Measurements from ENCODE around the gene LTBP3. TPM values are rescaled to one million over a fixed set of nuclear protein-coding genes. Genes with fewer than 3 reads are reported as not detected.
"Not testable (repeated sequence)": the region's sequence is repeated elsewhere in the genome, so short reads cannot be mapped to it uniquely, and the experiment has no call there.

LTBP3 gene
- total and polyA plus RNA-seq, 4 donors, result 8.8 to 46.2 (median 17.0) TPM

DNA sequence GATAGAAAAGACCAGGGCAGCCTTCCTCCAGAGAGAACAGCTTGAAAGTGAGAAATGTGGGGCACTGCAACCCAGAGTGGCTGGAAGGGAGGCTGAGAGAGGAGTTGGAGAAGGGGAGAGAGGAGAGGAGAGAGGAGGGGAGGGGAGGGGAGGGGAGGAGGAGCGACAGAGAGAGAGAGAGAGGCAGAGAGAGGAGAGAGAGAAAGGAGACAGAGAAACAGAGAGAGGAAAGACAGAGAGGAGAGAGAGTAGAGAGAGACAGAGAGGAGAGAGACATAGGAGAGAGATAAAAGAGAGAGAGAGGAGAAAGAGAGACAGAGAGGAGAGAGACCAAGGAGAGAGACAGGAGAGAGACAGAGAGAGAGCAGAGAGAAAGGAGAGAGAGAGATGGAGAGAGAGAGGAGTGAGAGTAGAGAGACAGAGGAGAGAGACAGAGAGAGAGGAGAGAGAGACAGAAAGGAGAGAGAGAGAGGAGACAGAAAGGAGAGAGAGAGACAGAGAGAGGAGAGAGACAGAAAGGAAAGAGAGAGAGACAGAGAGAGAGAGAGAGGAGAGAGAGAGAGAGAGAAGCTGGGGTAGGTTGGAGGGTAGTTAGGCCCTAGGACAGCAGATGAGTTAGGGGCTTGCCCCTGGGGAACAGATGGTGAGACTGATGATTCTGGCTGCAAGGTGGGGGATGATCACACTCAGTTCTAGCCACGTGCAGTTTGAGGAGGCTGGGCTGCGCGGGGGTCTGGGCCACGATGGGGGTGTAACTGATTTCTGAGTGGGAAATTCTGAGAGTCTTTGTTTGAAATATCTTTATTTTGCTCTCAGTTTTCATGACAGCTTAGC, 41.8 kb downstream of the LTBP3 start:
- Histone ChIP-seq H3K27ac (ENCODE audit: low read depth in 1 of 2, low read length in 2 of 2) (no peak overlapping the region), H3K27me3 (ENCODE audit: control insufficient read depth in 4 of 4, insufficient read depth in 4 of 4, low read length in 3 of 4) (no peaks in the 10 kb centered on the region), H3K36me3 (ENCODE audit: control insufficient read depth in 4 of 4, insufficient read depth in 3 of 4, low read depth in 1 of 4, low read length in 3 of 4) (no peaks in the 10 kb centered on the region), H3K4me3 (ENCODE audit: low read depth in 1 of 3, low read length in 3 of 3) (no peak overlapping the region), H3K9me3 (ENCODE audit: control insufficient read depth in 4 of 4, low read length in 3 of 4) (no peaks in the 10 kb centered on the region), H3K9ac (ENCODE audit: low read depth in 1 of 2, low read length in 2 of 2) (no peak overlapping the region), H3K4me1 (ENCODE audit: control insufficient read depth in 4 of 4, insufficient read depth in 4 of 4, low read length in 3 of 4) (no peaks in the 10 kb centered on the region)
- DNase-seq (ENCODE audit: low spot score), result no peak
- TF ChIP-seq HNF4A (conservative IDR thresholded peaks at IDR 0.05), result no peak
- TF ChIP-seq FOXA2 (IDR thresholded peaks at IDR 0.05), result no peak
- no peak for TF ChIP-seq RAD21 (IDR thresholded peaks at IDR 0.05)
- TF ChIP-seq, protein P1, sequence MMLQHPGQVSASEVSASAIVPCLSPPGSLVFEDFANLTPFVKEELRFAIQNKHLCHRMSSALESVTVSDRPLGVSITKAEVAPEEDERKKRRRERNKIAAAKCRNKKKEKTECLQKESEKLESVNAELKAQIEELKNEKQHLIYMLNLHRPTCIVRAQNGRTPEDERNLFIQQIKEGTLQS (IDR thresholded peaks at IDR 0.05), result no peak
- no peak for TF ChIP-seq HNF4G (IDR thresholded peaks at IDR 0.05)
- TF ChIP-seq FOXA1 (IDR thresholded peaks at IDR 0.05), result no peak
- TF ChIP-seq, protein P2, sequence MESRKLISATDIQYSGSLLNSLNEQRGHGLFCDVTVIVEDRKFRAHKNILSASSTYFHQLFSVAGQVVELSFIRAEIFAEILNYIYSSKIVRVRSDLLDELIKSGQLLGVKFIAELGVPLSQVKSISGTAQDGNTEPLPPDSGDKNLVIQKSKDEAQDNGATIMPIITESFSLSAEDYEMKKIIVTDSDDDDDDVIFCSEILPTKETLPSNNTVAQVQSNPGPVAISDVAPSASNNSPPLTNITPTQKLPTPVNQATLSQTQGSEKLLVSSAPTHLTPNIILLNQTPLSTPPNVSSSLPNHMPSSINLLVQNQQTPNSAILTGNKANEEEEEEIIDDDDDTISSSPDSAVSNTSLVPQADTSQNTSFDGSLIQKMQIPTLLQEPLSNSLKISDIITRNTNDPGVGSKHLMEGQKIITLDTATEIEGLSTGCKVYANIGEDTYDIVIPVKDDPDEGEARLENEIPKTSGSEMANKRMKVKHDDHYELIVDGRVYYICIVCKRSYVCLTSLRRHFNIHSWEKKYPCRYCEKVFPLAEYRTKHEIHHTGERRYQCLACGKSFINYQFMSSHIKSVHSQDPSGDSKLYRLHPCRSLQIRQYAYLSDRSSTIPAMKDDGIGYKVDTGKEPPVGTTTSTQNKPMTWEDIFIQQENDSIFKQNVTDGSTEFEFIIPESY (IDR thresholded peaks at IDR 0.05), result no peak
- TF ChIP-seq TAF1 (conservative IDR thresholded peaks at IDR 0.05), result no peak
- 87% methylated on average over 5 of the region's 5 CpGs for WGBS

DNA sequence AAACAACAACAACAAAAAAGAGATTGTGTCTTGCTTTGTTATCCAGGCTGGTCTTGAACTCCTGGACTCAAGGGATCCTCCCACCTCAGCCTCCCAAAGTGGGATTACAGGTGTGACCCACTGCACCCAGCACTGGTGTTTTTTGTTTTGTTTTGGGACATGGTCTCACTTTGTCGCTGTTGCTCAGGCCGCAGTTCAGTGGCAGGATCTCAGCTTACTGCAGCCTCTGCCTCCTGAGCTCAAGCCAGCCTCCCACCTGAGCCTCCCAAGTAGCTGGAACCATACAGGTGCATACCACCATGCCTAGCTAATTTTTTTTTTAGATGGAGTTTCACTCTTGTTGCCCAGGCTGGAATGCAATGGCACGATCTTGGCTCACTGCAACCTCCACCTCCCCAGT, 45.8 kb downstream of the LTBP3 start:
- not testable (repeated sequence) for DNase-seq (ENCODE audit: low spot score); H3K4me1 ChIP-seq (ENCODE audit: control insufficient read depth in 4 of 4, insufficient read depth in 4 of 4, low read length in 3 of 4); H3K27me3 ChIP-seq (ENCODE audit: control insufficient read depth in 4 of 4, insufficient read depth in 4 of 4, low read length in 3 of 4); H3K9ac ChIP-seq (ENCODE audit: low read depth in 1 of 2, low read length in 2 of 2); H3K36me3 ChIP-seq (ENCODE audit: control insufficient read depth in 4 of 4, insufficient read depth in 3 of 4, low read depth in 1 of 4, low read length in 3 of 4); H3K4me3 ChIP-seq (ENCODE audit: low read depth in 1 of 3, low read length in 3 of 3); H3K27ac ChIP-seq (ENCODE audit: low read depth in 1 of 2, low read length in 2 of 2); H3K9me3 ChIP-seq (ENCODE audit: control insufficient read depth in 4 of 4, low read length in 3 of 4)
- WGBS, result 98% methylated on average over 3 of the region's 3 CpGs

DNA sequence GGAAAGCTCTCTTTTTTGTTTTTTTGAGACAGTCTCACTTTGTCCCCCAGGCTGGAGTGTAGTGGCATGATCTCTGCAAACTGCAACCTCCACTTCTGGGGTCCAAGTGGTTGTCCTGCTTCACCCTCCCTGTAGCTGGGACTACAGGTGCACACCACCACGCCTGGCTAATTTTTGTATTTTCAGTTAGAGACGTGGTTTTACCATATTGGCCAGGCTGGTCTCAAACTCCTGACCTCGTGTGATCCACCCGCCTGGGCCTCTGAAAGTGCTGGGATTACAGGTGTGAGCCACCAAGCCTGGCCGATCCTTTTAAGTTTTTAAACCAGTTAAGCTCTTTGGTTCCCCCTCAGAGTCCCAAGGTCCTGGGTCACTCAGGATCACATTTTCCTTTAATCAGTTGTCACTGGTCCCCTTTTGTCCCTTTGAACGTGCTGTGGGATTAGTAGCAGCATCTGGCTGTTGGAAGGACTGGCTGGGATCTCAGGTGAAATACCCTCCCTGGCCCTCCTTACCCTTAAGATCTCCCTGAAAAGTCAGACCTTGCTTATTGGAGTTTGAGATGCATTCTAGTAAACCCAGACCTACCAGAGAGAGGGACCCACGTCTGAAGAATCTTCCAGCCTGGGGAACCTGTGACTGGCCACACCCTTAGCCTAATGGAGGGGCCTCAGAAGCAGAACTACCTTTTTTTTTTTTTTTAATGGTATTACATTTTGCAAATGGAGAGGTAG, 51.2 kb downstream of the LTBP3 start:
- WGBS, result 27% methylated on average over 7 of the region's 7 CpGs
- H3K4me3 ChIP-seq (ENCODE audit: low read depth in 1 of 3, low read length in 3 of 3), result no peak overlapping the region
- H3K36me3 ChIP-seq (ENCODE audit: control insufficient read depth in 4 of 4, insufficient read depth in 3 of 4, low read depth in 1 of 4, low read length in 3 of 4), result peaks cover 8 to 42% (median 25%) of the 10 kb centered on the region in 4 donors
- no peak for TF ChIP-seq RAD21 (IDR thresholded peaks at IDR 0.05)
- peak in 1 of 2 donors; percentile 8 for TF ChIP-seq HNF4A (conservative IDR thresholded peaks at IDR 0.05)
- peak overlapping the region; percentile 48 to 100 for H3K9ac ChIP-seq (ENCODE audit: low read depth in 1 of 2, low read length in 2 of 2)
- peaks cover 0 to 41% (median 21%) of the 10 kb centered on the region in 4 donors for H3K4me1 ChIP-seq (ENCODE audit: control insufficient read depth in 4 of 4, insufficient read depth in 4 of 4, low read length in 3 of 4)
- H3K9me3 ChIP-seq (ENCODE audit: control insufficient read depth in 4 of 4, low read length in 3 of 4), result no peaks in the 10 kb centered on the region
- no peaks in the 10 kb centered on the region for H3K27me3 ChIP-seq (ENCODE audit: control insufficient read depth in 4 of 4, insufficient read depth in 4 of 4, low read length in 3 of 4)
- peak; percentile 59 for DNase-seq (ENCODE audit: low spot score)
- peak overlapping the region; percentile 94 to 100 for H3K27ac ChIP-seq (ENCODE audit: low read depth in 1 of 2, low read length in 2 of 2)

DNA sequence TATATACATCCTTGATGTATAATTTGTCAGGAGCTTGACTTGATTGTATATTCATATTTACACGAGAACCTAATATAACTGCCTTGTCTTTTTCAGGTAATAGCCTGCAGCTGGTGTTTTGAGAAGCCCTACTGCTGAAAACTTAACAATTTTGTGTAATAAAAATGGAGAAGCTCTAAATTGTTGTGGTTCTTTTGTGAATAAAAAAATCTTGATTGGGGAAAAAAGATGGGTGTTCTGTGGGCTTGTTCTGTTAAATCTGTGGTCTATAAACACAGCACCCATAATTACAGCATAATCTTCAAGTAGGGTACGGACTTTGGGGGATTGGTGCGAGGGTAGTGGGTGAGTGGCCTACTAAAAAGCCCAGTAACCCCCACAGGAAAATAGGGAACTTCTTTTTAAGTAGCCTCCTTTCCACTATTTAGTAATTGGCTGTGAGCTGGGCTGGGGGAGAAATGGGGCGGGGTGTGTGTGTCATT, 51.8 kb downstream of the LTBP3 start:
- DNase-seq (ENCODE audit: low spot score), result peak; percentile 55
- no peak overlapping the region for H3K4me3 ChIP-seq (ENCODE audit: low read depth in 1 of 3, low read length in 3 of 3)
- peaks cover 0 to 41% (median 21%) of the 10 kb centered on the region in 4 donors for H3K4me1 ChIP-seq (ENCODE audit: control insufficient read depth in 4 of 4, insufficient read depth in 4 of 4, low read length in 3 of 4)
- H3K27me3 ChIP-seq (ENCODE audit: control insufficient read depth in 4 of 4, insufficient read depth in 4 of 4, low read length in 3 of 4), result no peaks in the 10 kb centered on the region
- H3K9ac ChIP-seq (ENCODE audit: low read depth in 1 of 2, low read length in 2 of 2), result peak overlapping the region; percentile 48 to 100
- H3K36me3 ChIP-seq (ENCODE audit: control insufficient read depth in 4 of 4, insufficient read depth in 3 of 4, low read depth in 1 of 4, low read length in 3 of 4), result peaks cover 8 to 47% (median 25%) of the 10 kb centered on the region in 4 donors
- H3K9me3 ChIP-seq (ENCODE audit: control insufficient read depth in 4 of 4, low read length in 3 of 4), result no peaks in the 10 kb centered on the region
- peak overlapping the region; percentile 94 to 100 for H3K27ac ChIP-seq (ENCODE audit: low read depth in 1 of 2, low read length in 2 of 2)
- WGBS, result 68% methylated on average over 4 of the region's 4 CpGs
- TF ChIP-seq SP1 (IDR thresholded peaks at IDR 0.05), result no peak
- TF ChIP-seq, protein P3, sequence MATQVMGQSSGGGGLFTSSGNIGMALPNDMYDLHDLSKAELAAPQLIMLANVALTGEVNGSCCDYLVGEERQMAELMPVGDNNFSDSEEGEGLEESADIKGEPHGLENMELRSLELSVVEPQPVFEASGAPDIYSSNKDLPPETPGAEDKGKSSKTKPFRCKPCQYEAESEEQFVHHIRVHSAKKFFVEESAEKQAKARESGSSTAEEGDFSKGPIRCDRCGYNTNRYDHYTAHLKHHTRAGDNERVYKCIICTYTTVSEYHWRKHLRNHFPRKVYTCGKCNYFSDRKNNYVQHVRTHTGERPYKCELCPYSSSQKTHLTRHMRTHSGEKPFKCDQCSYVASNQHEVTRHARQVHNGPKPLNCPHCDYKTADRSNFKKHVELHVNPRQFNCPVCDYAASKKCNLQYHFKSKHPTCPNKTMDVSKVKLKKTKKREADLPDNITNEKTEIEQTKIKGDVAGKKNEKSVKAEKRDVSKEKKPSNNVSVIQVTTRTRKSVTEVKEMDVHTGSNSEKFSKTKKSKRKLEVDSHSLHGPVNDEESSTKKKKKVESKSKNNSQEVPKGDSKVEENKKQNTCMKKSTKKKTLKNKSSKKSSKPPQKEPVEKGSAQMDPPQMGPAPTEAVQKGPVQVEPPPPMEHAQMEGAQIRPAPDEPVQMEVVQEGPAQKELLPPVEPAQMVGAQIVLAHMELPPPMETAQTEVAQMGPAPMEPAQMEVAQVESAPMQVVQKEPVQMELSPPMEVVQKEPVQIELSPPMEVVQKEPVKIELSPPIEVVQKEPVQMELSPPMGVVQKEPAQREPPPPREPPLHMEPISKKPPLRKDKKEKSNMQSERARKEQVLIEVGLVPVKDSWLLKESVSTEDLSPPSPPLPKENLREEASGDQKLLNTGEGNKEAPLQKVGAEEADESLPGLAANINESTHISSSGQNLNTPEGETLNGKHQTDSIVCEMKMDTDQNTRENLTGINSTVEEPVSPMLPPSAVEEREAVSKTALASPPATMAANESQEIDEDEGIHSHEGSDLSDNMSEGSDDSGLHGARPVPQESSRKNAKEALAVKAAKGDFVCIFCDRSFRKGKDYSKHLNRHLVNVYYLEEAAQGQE (IDR thresholded peaks at IDR 0.05), result no peak
- TF ChIP-seq, protein P1 (IDR thresholded peaks at IDR 0.05), result no peak
- TF ChIP-seq, protein P4, sequence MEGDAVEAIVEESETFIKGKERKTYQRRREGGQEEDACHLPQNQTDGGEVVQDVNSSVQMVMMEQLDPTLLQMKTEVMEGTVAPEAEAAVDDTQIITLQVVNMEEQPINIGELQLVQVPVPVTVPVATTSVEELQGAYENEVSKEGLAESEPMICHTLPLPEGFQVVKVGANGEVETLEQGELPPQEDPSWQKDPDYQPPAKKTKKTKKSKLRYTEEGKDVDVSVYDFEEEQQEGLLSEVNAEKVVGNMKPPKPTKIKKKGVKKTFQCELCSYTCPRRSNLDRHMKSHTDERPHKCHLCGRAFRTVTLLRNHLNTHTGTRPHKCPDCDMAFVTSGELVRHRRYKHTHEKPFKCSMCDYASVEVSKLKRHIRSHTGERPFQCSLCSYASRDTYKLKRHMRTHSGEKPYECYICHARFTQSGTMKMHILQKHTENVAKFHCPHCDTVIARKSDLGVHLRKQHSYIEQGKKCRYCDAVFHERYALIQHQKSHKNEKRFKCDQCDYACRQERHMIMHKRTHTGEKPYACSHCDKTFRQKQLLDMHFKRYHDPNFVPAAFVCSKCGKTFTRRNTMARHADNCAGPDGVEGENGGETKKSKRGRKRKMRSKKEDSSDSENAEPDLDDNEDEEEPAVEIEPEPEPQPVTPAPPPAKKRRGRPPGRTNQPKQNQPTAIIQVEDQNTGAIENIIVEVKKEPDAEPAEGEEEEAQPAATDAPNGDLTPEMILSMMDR (IDR thresholded peaks at IDR 0.05; ENCODE audit: low read depth, low read length, missing input control), result no peak
- TF ChIP-seq GABPA (IDR thresholded peaks at IDR 0.05 in 1 of 2, conservative IDR thresholded peaks at IDR 0.05 in 1 of 2), result no peak

Data from liver (tissue), 9 donors.